Measurements from ENCODE around the gene PRRT1B. TPM values are rescaled to one million over a fixed set of nuclear protein-coding genes. Genes with fewer than 3 reads are reported as not detected.
A peak's percentile ranks its signal among the peaks of the same experiment; 100 is the strongest.

Gene PRRT1B
- total and polyA plus RNA-seq, 2 of the 4 experiments (the other 2 are of a cell fraction) = not detected

- Histone ChIP-seq H2AK9ac (replicated peaks; ENCODE audit: low read depth, low read length, poor library complexity) (peak overlapping the region; percentile 37), H4K20me1 (ENCODE audit: insufficient read depth, low read length) (no peaks in the 10 kb centered on the region; the same call in 1 of the 2 replicates), H3K79me1 (ENCODE audit: low read depth in 1 of 2, low read length in 2 of 2) (no peaks in the 10 kb centered on the region), H3K27ac (ENCODE audit: insufficient read depth, low read length) (no peak overlapping the region), H2BK120ac (ENCODE audit: low read depth, low read length) (no peak overlapping the region), H3K36me3 (ENCODE audit: control insufficient read depth, insufficient read depth, low read length) (peaks cover 39% of the 10 kb centered on the region), H4K91ac (ENCODE audit: insufficient read depth, low read depth, low read length) (no peak overlapping the region), H2AK5ac (ENCODE audit: low read depth, low read length) (no peak overlapping the region), H3K4me3 (ENCODE audit: insufficient read depth, low read depth, low read length) (no peak overlapping the region), H4K8ac (ENCODE audit: low read depth in 2 of 2, low read length in 2 of 2) (no peak overlapping the region), H3K9me1 (ENCODE audit: insufficient read depth, low read length) (peaks cover 9% of the 10 kb centered on the region; the same call in 1 of the 2 replicates), H2AFZ (replicated peaks; ENCODE audit: low read length, poor library complexity) (no peak overlapping the region), H3K9ac (ENCODE audit: low read depth, low read length) (no peak overlapping the region), H3K9me3 (ENCODE audit: control insufficient read depth, insufficient read depth, low read length) (no peaks in the 10 kb centered on the region), H3K18ac (ENCODE audit: low read depth, low read length) (no peak overlapping the region), H3K14ac (replicated peaks; ENCODE audit: low read depth, low read length) (no peak overlapping the region), H3K23ac (ENCODE audit: low read depth, low read length) (no peak overlapping the region), H2BK15ac (ENCODE audit: low read depth, low read length) (no peak overlapping the region), H2BK5ac (ENCODE audit: low read depth, low read length, poor library complexity, severe bottlenecking) (no peak overlapping the region), H3K4ac (ENCODE audit: low read depth, low read length) (no peak overlapping the region), H3K56ac (ENCODE audit: extremely low read depth, insufficient read depth, low read length) (no peak overlapping the region), H4K5ac (ENCODE audit: low read depth, low read length) (no peak overlapping the region), H2BK20ac (ENCODE audit: low read depth, low read length) (0 out of 2 replicates have a peak overlapping the region, but pooled peaks have one; percentile 2), H3K27me3 (ENCODE audit: control insufficient read depth, insufficient read depth, low read length) (no peaks in the 10 kb centered on the region), H3K4me1 (ENCODE audit: control insufficient read depth, insufficient read depth, low read length) (0 out of 2 replicates have a peak, but pooled peaks cover 3% of the 10 kb centered on the region), H3K4me2 (ENCODE audit: low read depth, low read length) (no peak overlapping the region)
- POLR2A ChIA-PET (ENCODE audit: unreplicated experiment) = no interaction called here
- WGBS, 2 experiments (ENCODE audit: extremely low coverage in 2 of 2, insufficient read length in 1 of 2) = 98% methylated on average over 8 of the region's 20 CpGs; no CpG with 5 or more reads in 1 of the 2 experiments
- DNase-seq = no peak
- dilution Hi-C loops (cut with HindIII; ENCODE audit: low sequenced_read_pairs, unreplicated experiment) = no loop called here
- no TSS peak for BruUV-seq (replicated peaks)
- CTCF ChIA-PET = no interaction called here
- ATAC-seq (ENCODE audit: low read depth) = no peak
- TF ChIP-seq MXI1 (IDR thresholded peaks at IDR 0.05; ENCODE audit: borderline replicate concordance, low read depth, low read length) (no peak), CTCF (conservative IDR thresholded peaks at IDR 0.05; ENCODE audit: low read depth, low read length) (no peak), MAFK (IDR thresholded peaks at IDR 0.05; ENCODE audit: low read depth, low read length) (no peak), ELK1 (IDR thresholded peaks at IDR 0.05; ENCODE audit: borderline replicate concordance, low read depth, low read length) (no peak), NFE2L2 (IDR thresholded peaks at IDR 0.05; ENCODE audit: low read depth, low read length) (no peak), RAD21 (IDR thresholded peaks at IDR 0.05; ENCODE audit: low read length) (no peak), POLR2A (IDR thresholded peaks at IDR 0.05; ENCODE audit: low read depth, low read length) (no peak), CHD1 (IDR thresholded peaks at IDR 0.05; ENCODE audit: low read depth, low read length) (no peak), MAZ (IDR thresholded peaks at IDR 0.05; ENCODE audit: borderline replicate concordance, low read depth, low read length) (no peak), RFX5 (IDR thresholded peaks at IDR 0.05; ENCODE audit: low read depth, low read length) (no peak), BHLHE40 (IDR thresholded peaks at IDR 0.05; ENCODE audit: low read depth, low read length) (no peak), USF2 (IDR thresholded peaks at IDR 0.05; ENCODE audit: low read depth, low read length) (no peak), FOS (IDR thresholded peaks at IDR 0.05; ENCODE audit: low read depth, low read length) (no peak)
- intact Hi-C loops (cut with micrococcal nuclease) = no loop called here
- in situ Hi-C loops (cut with MboI; ENCODE audit: low sequenced_read_pairs) = loop anchor here (25.0 kb wide), 1 partner anchor 666 kb away; no protein-coding TSS in a partner anchor
Observed at GRCh38 chr9:131595696-131596429, 50.5 kb downstream of the PRRT1B start.

All from IMR-90 (cell line).